Liver (tissue), 3 donors: Measurements from ENCODE around the gene YTHDF1.
"Not testable (repeated sequence)": the region's sequence is repeated elsewhere in the genome, so short reads cannot be mapped to it uniquely, and the experiment has no call there.

Experiments
- RXRA ChIP-seq, 2 donors: IDR thresholded peaks; 2 replicates each; pipeline ENCODE4 v1.6.1; 2017 to 2018; ENCODE audit warnings: antibody characterized with exemption in 2 of 2, mild to moderate bottlenecking in 1 of 2
- TAF1 ChIP-seq: conservative IDR thresholded peaks from 2 replicates; pipeline ENCODE4 v1.6.1; 2016; ENCODE audit warnings: antibody characterized with exemption, mild to moderate bottlenecking
- YY1 ChIP-seq: IDR thresholded peaks from 2 replicates; pipeline ENCODE4 v1.6.1; 2016; ENCODE audit warnings: antibody characterized with exemption, mild to moderate bottlenecking
- TF ChIP-seq, protein P1 (sequence below): fragments of 150-350 bp; IDR thresholded peaks from 2 replicates; pipeline ENCODE4 v1.5.1; 2017; ENCODE audit warnings: improper control_type of control experiment, low read depth, low read length; ENCODE audit not compliant: missing input control
- TF ChIP-seq, protein P2 (sequence below): IDR thresholded peaks from 2 replicates; pipeline ENCODE4 v1.6.1; 2016; ENCODE audit warnings: antibody characterized with exemption
- TF ChIP-seq, protein P3 (sequence below): IDR thresholded peaks from 2 replicates; pipeline ENCODE4 v1.6.1; 2016; ENCODE audit warnings: antibody characterized with exemption
- TF ChIP-seq, protein P4 (sequence below): IDR thresholded peaks from 2 replicates; pipeline ENCODE4 v1.6.1; 2016; ENCODE audit warnings: antibody characterized with exemption, mild to moderate bottlenecking
- donor health status: healthy.
- donor health status: healthy.

DNA sequence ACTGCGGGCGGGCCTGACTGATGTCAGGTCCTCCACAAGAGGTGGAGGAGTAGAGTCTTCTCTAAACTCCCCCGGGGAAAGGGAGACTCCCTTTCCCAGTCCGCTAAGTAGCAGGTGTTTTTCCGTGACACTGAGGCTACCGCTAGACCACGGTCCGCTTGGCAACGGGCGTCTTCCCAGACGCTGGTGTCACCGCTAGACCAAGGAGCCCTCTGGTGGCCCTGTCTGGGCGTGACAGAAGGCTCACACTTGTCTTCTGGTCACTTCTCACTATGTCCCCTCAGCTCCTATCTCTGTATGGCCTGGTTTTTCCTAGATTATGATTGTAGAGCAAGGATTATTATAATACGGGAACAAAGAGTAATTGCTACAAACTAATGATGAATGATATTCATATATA lies 35.4 kb upstream of the YTHDF1 start:
- TF ChIP-seq RXRA (IDR thresholded peaks at IDR 0.05); YY1; TAF1: not testable (repeated sequence)
- TF ChIP-seq, protein P1, sequence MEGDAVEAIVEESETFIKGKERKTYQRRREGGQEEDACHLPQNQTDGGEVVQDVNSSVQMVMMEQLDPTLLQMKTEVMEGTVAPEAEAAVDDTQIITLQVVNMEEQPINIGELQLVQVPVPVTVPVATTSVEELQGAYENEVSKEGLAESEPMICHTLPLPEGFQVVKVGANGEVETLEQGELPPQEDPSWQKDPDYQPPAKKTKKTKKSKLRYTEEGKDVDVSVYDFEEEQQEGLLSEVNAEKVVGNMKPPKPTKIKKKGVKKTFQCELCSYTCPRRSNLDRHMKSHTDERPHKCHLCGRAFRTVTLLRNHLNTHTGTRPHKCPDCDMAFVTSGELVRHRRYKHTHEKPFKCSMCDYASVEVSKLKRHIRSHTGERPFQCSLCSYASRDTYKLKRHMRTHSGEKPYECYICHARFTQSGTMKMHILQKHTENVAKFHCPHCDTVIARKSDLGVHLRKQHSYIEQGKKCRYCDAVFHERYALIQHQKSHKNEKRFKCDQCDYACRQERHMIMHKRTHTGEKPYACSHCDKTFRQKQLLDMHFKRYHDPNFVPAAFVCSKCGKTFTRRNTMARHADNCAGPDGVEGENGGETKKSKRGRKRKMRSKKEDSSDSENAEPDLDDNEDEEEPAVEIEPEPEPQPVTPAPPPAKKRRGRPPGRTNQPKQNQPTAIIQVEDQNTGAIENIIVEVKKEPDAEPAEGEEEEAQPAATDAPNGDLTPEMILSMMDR = not testable (repeated sequence)
- TF ChIP-seq, protein P2, sequence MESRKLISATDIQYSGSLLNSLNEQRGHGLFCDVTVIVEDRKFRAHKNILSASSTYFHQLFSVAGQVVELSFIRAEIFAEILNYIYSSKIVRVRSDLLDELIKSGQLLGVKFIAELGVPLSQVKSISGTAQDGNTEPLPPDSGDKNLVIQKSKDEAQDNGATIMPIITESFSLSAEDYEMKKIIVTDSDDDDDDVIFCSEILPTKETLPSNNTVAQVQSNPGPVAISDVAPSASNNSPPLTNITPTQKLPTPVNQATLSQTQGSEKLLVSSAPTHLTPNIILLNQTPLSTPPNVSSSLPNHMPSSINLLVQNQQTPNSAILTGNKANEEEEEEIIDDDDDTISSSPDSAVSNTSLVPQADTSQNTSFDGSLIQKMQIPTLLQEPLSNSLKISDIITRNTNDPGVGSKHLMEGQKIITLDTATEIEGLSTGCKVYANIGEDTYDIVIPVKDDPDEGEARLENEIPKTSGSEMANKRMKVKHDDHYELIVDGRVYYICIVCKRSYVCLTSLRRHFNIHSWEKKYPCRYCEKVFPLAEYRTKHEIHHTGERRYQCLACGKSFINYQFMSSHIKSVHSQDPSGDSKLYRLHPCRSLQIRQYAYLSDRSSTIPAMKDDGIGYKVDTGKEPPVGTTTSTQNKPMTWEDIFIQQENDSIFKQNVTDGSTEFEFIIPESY = not testable (repeated sequence)
- TF ChIP-seq, protein P3, sequence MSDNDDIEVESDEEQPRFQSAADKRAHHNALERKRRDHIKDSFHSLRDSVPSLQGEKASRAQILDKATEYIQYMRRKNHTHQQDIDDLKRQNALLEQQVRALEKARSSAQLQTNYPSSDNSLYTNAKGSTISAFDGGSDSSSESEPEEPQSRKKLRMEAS = not testable (repeated sequence)
- TF ChIP-seq, protein P4, sequence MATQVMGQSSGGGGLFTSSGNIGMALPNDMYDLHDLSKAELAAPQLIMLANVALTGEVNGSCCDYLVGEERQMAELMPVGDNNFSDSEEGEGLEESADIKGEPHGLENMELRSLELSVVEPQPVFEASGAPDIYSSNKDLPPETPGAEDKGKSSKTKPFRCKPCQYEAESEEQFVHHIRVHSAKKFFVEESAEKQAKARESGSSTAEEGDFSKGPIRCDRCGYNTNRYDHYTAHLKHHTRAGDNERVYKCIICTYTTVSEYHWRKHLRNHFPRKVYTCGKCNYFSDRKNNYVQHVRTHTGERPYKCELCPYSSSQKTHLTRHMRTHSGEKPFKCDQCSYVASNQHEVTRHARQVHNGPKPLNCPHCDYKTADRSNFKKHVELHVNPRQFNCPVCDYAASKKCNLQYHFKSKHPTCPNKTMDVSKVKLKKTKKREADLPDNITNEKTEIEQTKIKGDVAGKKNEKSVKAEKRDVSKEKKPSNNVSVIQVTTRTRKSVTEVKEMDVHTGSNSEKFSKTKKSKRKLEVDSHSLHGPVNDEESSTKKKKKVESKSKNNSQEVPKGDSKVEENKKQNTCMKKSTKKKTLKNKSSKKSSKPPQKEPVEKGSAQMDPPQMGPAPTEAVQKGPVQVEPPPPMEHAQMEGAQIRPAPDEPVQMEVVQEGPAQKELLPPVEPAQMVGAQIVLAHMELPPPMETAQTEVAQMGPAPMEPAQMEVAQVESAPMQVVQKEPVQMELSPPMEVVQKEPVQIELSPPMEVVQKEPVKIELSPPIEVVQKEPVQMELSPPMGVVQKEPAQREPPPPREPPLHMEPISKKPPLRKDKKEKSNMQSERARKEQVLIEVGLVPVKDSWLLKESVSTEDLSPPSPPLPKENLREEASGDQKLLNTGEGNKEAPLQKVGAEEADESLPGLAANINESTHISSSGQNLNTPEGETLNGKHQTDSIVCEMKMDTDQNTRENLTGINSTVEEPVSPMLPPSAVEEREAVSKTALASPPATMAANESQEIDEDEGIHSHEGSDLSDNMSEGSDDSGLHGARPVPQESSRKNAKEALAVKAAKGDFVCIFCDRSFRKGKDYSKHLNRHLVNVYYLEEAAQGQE = not testable (repeated sequence)
